Caco-2 (cell line): Measurements from ENCODE around the gene ZNF84. TPM values are rescaled to one million over a fixed set of nuclear protein-coding genes. Genes with fewer than 3 reads are reported as not detected.

Experiments
- Bru-seq: library from RNA; stranded (reverse); fragments of 400-500 nt; gene quantifications from one replicate; lab custom pipeline; 2021; lab: Mats Ljungman, UMichigan
- BruChase-seq, 2 experiments: library from RNA; stranded (reverse); fragments of 400-500 nt; gene quantifications; one replicate each; lab custom pipeline; 2021; lab: Mats Ljungman, UMichigan
- BruUV-seq: library from RNA; stranded (reverse); fragments of 400-500 nt; replicated peaks from 2 replicates; lab custom pipeline; 2021; lab: Mats Ljungman, UMichigan
- CTCF ChIA-PET: fragments of 300-600 bp; sonication (Branson Sonifier 250); formaldehyde crosslinking; loops from one replicate; lab custom pipeline; 2022; ENCODE audit warnings: antibody characterized with exemption; lab: Charles Lee
- POLR2A ChIA-PET: fragments of 300-600 bp; sonication (Branson Sonifier 250); formaldehyde crosslinking; loops from one replicate; lab custom pipeline; 2022; ENCODE audit warnings: antibody characterized with exemption; lab: Charles Lee
- DNase-seq, 2 experiments: peaks; one replicate each; pipeline versions ENCODE4 v3.0.0 to v3.0.0-alpha.2; 2020 to 2022
- H3K27me3 ChIP-seq: replicated peaks from 2 replicates; pipeline ENCODE4 v1.6.0; 2011; ENCODE audit warnings: low read length; ENCODE audit not compliant: control insufficient read depth, insufficient read depth
- H3K36me3 ChIP-seq: 2 replicates; pipeline ENCODE4 v1.5.1; 2011; ENCODE audit warnings: low read length; ENCODE audit not compliant: control insufficient read depth, insufficient read depth
- H3K4me1 ChIP-seq: fragments of 250-450 bp; sonication (Bioruptor Pico); 2 replicates; pipeline ENCODE4 v1.5.1; 2020; ENCODE audit warnings: mild to moderate bottlenecking
- H3K4me3 ChIP-seq: 2 replicates; pipeline ENCODE4 v1.5.1; 2011; ENCODE audit warnings: low read depth, mild to moderate bottlenecking, control low read depth, low read length
- H3K9me3 ChIP-seq: fragments of 250-450 bp; sonication (Bioruptor Pico); 2 replicates; pipeline ENCODE4 v1.5.1; 2020; ENCODE audit warnings: mild to moderate bottlenecking, moderate library complexity
- H3K27ac Mint-ChIP-seq: one replicate; pipeline ENCODE4 v1.8.0; 2022; ENCODE audit warnings: mixed read lengths; ENCODE audit not compliant: unreplicated experiment
- H3K27me3 Mint-ChIP-seq: one replicate; pipeline ENCODE4 v1.8.0; 2022; ENCODE audit warnings: mixed read lengths; ENCODE audit not compliant: insufficient read depth, unreplicated experiment
- H3K36me3 Mint-ChIP-seq: one replicate; pipeline ENCODE4 v1.8.0; 2022; ENCODE audit warnings: mild to moderate bottlenecking, mixed read lengths; ENCODE audit not compliant: insufficient read depth, unreplicated experiment
- H3K4me1 Mint-ChIP-seq: one replicate; pipeline ENCODE4 v1.8.0; 2022; ENCODE audit warnings: low read depth, mixed read lengths; ENCODE audit not compliant: unreplicated experiment
- H3K4me3 Mint-ChIP-seq: one replicate; pipeline ENCODE4 v1.8.0; 2022; ENCODE audit warnings: mild to moderate bottlenecking, moderate library complexity, mixed read lengths; ENCODE audit not compliant: unreplicated experiment
- H3K9me3 Mint-ChIP-seq: one replicate; pipeline ENCODE4 v1.8.0; 2022; ENCODE audit warnings: mixed read lengths; ENCODE audit not compliant: unreplicated experiment
- intact Hi-C: fragments of 100-400 bp; cut with micrococcal nuclease; formaldehyde crosslinking; loops from one replicate; pipeline ENCODE4 v1.10.0; 2022; ENCODE audit not compliant: unreplicated experiment
- long read RNA-seq: library from polyadenylated mRNA; stranded (forward); transcript quantifications from one replicate; pipeline ENCODE4 v2.0.0, GENCODE V29; 2022
- total RNA-seq: library from RNA; stranded (reverse); gene quantifications from 2 replicates; pipeline ENCODE4 v1.2.3, GENCODE V29; 2022
- TF ChIP-seq, protein P1 (sequence below), 2 experiments: fragments of 200-600 bp in 1 of 2; IDR thresholded peaks; 1 replicate in 1 of 2; 2 replicates in 1 of 2; pipeline versions ENCODE4 v1.5.1 to v1.8.0; 2011 to 2022; ENCODE audit warnings: antibody characterized with exemption in 1 of 2, control low read depth in 1 of 2, inconsistent platforms in 1 of 2, low read depth in 1 of 2, low read length in 1 of 2, mild to moderate bottlenecking in 1 of 2, moderate library complexity in 1 of 2; ENCODE audit not compliant: insufficient read depth in 1 of 2, severe bottlenecking in 1 of 2, unreplicated experiment in 1 of 2

ZNF84 gene
- total RNA-seq (21.8 and 24.9 TPM in 2 replicates), Bru-seq, nascent RNA (percentile 88 among the genes with signal in this experiment), BruChase-seq, experiment 1, labeled RNA remaining after a 2-hour chase (percentile 90 among the genes with signal in this experiment), BruChase-seq, experiment 2, labeled RNA remaining after a 6-hour chase (percentile 80 among the genes with signal in this experiment)
- long read RNA-seq, transcript ZNF84-208 (5 exons, 3,237 nt), result major isoform, 11 of 39 reads
- long read RNA-seq, partial matches to known transcripts, result 6 of 39 reads
- long read RNA-seq, other reads (novel, unspliced or antisense), result 22 of 39 reads

DNA sequence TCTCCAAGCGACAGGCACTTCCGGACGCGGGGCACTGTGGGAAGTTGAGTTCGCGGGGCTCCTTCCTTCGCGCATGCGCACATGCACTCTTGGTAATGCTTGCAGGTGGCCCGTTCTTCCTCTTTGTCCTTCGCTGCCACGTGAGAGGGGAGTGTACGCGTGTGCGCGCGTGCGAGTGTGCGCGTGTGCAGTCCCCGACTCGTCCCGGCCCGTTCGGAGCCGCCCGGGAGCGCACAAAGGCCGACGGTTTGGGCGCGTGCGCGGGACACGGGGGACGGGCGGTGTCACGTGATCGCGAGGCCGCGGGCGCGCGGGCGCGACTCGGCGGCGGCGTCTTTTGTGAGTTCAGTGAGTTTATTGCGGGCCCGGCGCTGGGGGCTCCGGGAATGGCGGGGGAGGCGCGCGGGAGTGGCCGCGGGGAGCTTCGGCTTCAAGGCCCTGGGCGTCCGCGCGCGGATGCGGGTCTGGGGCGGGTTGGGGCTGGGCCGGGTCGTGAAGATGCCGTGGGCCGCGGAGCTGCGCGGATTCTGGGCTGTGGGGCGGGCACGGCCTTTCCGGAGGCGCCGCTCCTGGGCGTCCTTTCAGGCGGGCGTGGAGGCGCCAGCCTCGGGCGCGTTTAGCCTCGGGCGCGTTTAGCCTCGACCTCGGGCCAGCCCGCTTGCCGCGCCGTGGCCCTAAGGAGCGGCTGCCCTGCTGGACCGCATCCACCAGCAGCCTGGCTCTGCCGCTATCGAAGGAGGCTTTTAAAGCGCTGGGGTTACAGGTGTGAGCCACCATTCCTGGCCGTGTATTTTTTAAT is at the start of gene ZNF84:
TSS of gene ZNF84 (plus strand) at position 303 of the 799 bp plus-strand sequence. CDS start 3,959 bp downstream, outside the sequence.
- Histone ChIP-seq H3K4me1 (no peaks in the 10 kb centered on the region), H3K4me3 (peak within 1 kb of the TSS; percentile 92), H3K9me3 (peaks cover 25% of the 10 kb centered on the region), H3K36me3 (no peaks in the 10 kb centered on the region; the same call in 1 of the 2 replicates), H3K27me3 (no peaks in the 10 kb centered on the region)
- ChIA-PET POLR2A (interaction anchor here (0.6 to 1.1 kb wide), 3 partner anchors 43 to 150 kb away, joined by 3 to 14 read pairs (median 3); partner anchors contain the start of gene CHFR), CTCF (interaction anchor here (0.6 kb wide), 1 partner anchor 98 kb away, joined by 3 read pairs; no protein-coding TSS in a partner anchor)
- TF ChIP-seq, protein P1, sequence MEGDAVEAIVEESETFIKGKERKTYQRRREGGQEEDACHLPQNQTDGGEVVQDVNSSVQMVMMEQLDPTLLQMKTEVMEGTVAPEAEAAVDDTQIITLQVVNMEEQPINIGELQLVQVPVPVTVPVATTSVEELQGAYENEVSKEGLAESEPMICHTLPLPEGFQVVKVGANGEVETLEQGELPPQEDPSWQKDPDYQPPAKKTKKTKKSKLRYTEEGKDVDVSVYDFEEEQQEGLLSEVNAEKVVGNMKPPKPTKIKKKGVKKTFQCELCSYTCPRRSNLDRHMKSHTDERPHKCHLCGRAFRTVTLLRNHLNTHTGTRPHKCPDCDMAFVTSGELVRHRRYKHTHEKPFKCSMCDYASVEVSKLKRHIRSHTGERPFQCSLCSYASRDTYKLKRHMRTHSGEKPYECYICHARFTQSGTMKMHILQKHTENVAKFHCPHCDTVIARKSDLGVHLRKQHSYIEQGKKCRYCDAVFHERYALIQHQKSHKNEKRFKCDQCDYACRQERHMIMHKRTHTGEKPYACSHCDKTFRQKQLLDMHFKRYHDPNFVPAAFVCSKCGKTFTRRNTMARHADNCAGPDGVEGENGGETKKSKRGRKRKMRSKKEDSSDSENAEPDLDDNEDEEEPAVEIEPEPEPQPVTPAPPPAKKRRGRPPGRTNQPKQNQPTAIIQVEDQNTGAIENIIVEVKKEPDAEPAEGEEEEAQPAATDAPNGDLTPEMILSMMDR (IDR thresholded peaks at IDR 0.05; ENCODE audit: insufficient read depth in 1 of 2, low read depth in 1 of 2, low read length in 1 of 2, severe bottlenecking in 1 of 2, unreplicated experiment in 1 of 2), result no peak
- peak within 1 kb of the TSS; percentile 90 for H3K4me3 Mint-ChIP-seq
- BruUV-seq, result no TSS peak
- peaks cover 26% of the 10 kb centered on the region for H3K9me3 Mint-ChIP-seq
- peak within 1 kb of the TSS; percentile 97 for H3K27ac Mint-ChIP-seq
- H3K27me3 Mint-ChIP-seq, result no peaks in the 10 kb centered on the region
- H3K36me3 Mint-ChIP-seq, result peaks cover 35% of the 10 kb centered on the region
- peak; percentile 96 to 97 for DNase-seq
- H3K4me1 Mint-ChIP-seq, result no peaks in the 10 kb centered on the region
- intact Hi-C loops, result loop anchor here (1.0 to 2.0 kb wide), 3 partner anchors 43 to 93 kb away; partner anchors contain the start of genes ZNF10, ZNF140, ZNF26 and ZNF891

DNA sequence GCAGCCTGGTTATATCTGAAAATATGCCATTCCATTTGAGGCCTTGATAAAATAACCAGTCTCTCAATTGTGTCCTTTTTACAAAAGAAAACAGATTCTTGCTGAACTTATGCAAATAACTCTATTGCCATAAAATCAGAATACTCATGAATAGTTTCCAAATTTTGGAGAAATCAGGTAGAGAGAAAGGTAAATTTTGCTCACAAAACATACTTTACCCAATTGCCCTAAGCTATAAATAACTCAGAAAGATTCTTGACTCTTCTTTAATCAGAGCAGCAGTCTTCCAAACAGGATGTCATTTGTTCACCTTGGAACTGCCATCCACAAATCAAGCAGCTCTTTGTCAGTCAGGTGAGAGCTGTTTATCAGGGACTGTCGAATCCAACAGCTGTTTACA is 38.6 kb upstream of the ZNF84 start:
- TF ChIP-seq, protein P1 (IDR thresholded peaks at IDR 0.05; ENCODE audit: insufficient read depth in 1 of 2, low read depth in 1 of 2, low read length in 1 of 2, severe bottlenecking in 1 of 2, unreplicated experiment in 1 of 2), result no peak
- H3K4me3 ChIP-seq, result no peak overlapping the region
- Mint-ChIP-seq H3K4me1 (no peaks in the 10 kb centered on the region), H3K4me3 (no peak overlapping the region), H3K9me3 (peaks cover 36% of the 10 kb centered on the region), H3K27me3 (no peaks in the 10 kb centered on the region), H3K36me3 (peaks cover 18% of the 10 kb centered on the region), H3K27ac (no peak overlapping the region)
- POLR2A ChIA-PET, result no interaction called here
- no peaks in the 10 kb centered on the region for H3K36me3 ChIP-seq
- no TSS peak for BruUV-seq
- CTCF ChIA-PET, result no interaction called here
- no peaks in the 10 kb centered on the region for H3K27me3 ChIP-seq
- intact Hi-C loops, result no loop called here
- H3K9me3 ChIP-seq, result peaks cover 3% of the 10 kb centered on the region; the same call in 1 of the 2 replicates
- no peaks in the 10 kb centered on the region for H3K4me1 ChIP-seq
- DNase-seq, result no peak

DNA sequence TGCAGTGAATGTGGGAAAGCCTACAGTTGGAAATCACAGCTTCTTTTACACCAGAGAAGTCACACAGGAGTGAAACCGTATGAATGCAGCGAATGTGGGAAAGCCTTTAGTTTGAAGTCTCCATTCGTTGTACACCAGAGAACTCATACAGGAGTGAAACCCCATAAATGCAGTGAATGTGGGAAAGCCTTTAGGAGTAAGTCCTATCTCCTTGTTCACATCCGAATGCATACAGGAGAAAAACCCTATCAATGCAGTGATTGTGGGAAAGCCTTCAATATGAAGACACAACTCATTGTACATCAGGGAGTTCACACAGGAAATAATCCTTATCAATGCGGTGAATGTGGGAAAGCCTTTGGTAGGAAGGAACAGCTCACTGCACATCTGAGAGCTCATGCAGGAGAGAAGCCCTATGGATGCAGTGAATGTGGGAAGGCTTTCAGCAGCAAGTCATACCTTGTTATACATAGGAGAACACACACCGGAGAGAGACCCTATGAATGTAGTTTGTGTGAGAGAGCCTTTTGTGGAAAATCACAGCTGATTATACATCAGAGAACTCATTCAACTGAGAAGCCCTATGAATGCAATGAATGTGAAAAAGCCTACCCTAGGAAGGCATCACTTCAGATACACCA is 26.5 kb upstream of the ZNF84 start:
- POLR2A ChIA-PET, result no interaction called here
- H3K4me3 ChIP-seq, result no peak overlapping the region
- H3K27ac Mint-ChIP-seq, result no peak overlapping the region
- intact Hi-C loops, result no loop called here
- peaks cover 2% of the 10 kb centered on the region; the same call in 1 of the 2 replicates for H3K36me3 ChIP-seq
- H3K36me3 Mint-ChIP-seq, result peaks cover 75% of the 10 kb centered on the region
- H3K4me1 Mint-ChIP-seq, result no peaks in the 10 kb centered on the region
- H3K27me3 Mint-ChIP-seq, result no peaks in the 10 kb centered on the region
- CTCF ChIA-PET, result no interaction called here
- peaks cover 39% of the 10 kb centered on the region for H3K9me3 Mint-ChIP-seq
- DNase-seq, result no peak
- H3K9me3 ChIP-seq, result peaks cover 39% of the 10 kb centered on the region
- H3K4me1 ChIP-seq, result no peaks in the 10 kb centered on the region
- no TSS peak for BruUV-seq
- TF ChIP-seq, protein P1 (IDR thresholded peaks at IDR 0.05; ENCODE audit: insufficient read depth in 1 of 2, low read depth in 1 of 2, low read length in 1 of 2, severe bottlenecking in 1 of 2, unreplicated experiment in 1 of 2), result no peak
- no peaks in the 10 kb centered on the region for H3K27me3 ChIP-seq
- no peak overlapping the region for H3K4me3 Mint-ChIP-seq
